ENCODE measurements around the gene SLCO2A1.

Gene SLCO2A1

GRCh38 chr3:133949438-133949837 is 80.3 kb downstream of the SLCO2A1 start:
- no peak for DNase-seq (ENCODE audit: low read depth in 2 of 2)

- no peak for DNase-seq (ENCODE audit: low read depth in 2 of 2)
Measured at GRCh38 chr3:133948996-133949395, 80.7 kb downstream of the SLCO2A1 start.

GRCh38 chr3:133948131-133948810 is 81.5 kb downstream of the SLCO2A1 start:
- DNase-seq (ENCODE audit: low read depth in 2 of 2): no peak

- no peak for DNase-seq (ENCODE audit: low read depth in 2 of 2)
Measured at GRCh38 chr3:133945381-133946095, 84.2 kb downstream of the SLCO2A1 start.

- no peak for DNase-seq (ENCODE audit: low read depth in 2 of 2)
Measured at GRCh38 chr3:133944641-133945380, 84.9 kb downstream of the SLCO2A1 start.

GRCh38 chr3:133944181-133944580 is 85.5 kb downstream of the SLCO2A1 start:
- DNase-seq (ENCODE audit: low read depth in 2 of 2): no peak

- DNase-seq (ENCODE audit: low read depth in 2 of 2): no peak
Measured at GRCh38 chr3:133943639-133944141, 86.0 kb downstream of the SLCO2A1 start.

GRCh38 chr3:133943031-133943535 is 86.6 kb downstream of the SLCO2A1 start:
- DNase-seq (ENCODE audit: low read depth in 2 of 2): no peak

- DNase-seq (ENCODE audit: low read depth in 2 of 2): no peak
Measured at GRCh38 chr3:133941415-133941821, 88.3 kb downstream of the SLCO2A1 start.

GRCh38 chr3:133940536-133940935 is 89.2 kb downstream of the SLCO2A1 start:
- DNase-seq (ENCODE audit: low read depth in 2 of 2): no peak

- no peak for DNase-seq (ENCODE audit: low read depth in 2 of 2)
Measured at GRCh38 chr3:133939463-133939835, 90.3 kb downstream of the SLCO2A1 start.

GRCh38 chr3:133938770-133939462 is 90.8 kb downstream of the SLCO2A1 start:
- no peak for DNase-seq (ENCODE audit: low read depth in 2 of 2)

GRCh38 chr3:133937756-133938601 is 91.7 kb downstream of the SLCO2A1 start:
- no peak for DNase-seq (ENCODE audit: low read depth in 2 of 2)

GRCh38 chr3:133937061-133937686 is 92.6 kb downstream of the SLCO2A1 start:
- no peak for DNase-seq (ENCODE audit: low read depth in 2 of 2)

- DNase-seq (ENCODE audit: low read depth in 2 of 2): no peak
Measured at GRCh38 chr3:133935843-133936769, 93.6 kb downstream of the SLCO2A1 start.

GRCh38 chr3:133934996-133935842 is 94.5 kb downstream of the SLCO2A1 start:
- DNase-seq (ENCODE audit: low read depth in 2 of 2): no peak

- no peak for DNase-seq (ENCODE audit: low read depth in 2 of 2)
Measured at GRCh38 chr3:133934073-133934970, 95.4 kb downstream of the SLCO2A1 start.
